Mucosa of rectum (tissue), 2 donors: ENCODE results near the gene SLC30A10.
"Not testable (repeated sequence)": the region's sequence is repeated elsewhere in the genome, so short reads cannot be mapped to it uniquely, and the experiment has no call there.

Experiments
- H3K27ac ChIP-seq, 2 donors: one replicate each; pipeline ENCODE4 v1.7.0; 2013; ENCODE audit warnings: inconsistent platforms in 2 of 2, low read depth in 2 of 2, low read length in 2 of 2
- H3K27me3 ChIP-seq, 2 donors: one replicate each; pipeline ENCODE4 v1.7.0; 2013; ENCODE audit warnings: low read length in 2 of 2; ENCODE audit not compliant: control insufficient read depth in 2 of 2, insufficient read depth in 2 of 2
- H3K36me3 ChIP-seq, 2 donors: one replicate each; pipeline ENCODE4 v1.7.0; 2013; ENCODE audit warnings: low read length in 2 of 2; ENCODE audit not compliant: control insufficient read depth in 2 of 2, insufficient read depth in 2 of 2
- H3K4me1 ChIP-seq, 2 donors: one replicate each; pipeline ENCODE4 v1.7.0; 2013; ENCODE audit warnings: low read length in 2 of 2, mild to moderate bottlenecking in 1 of 2; ENCODE audit not compliant: control insufficient read depth in 2 of 2, insufficient read depth in 2 of 2
- H3K4me3 ChIP-seq, 2 donors: one replicate each; pipeline ENCODE4 v1.7.0; 2013; ENCODE audit warnings: low read length in 2 of 2
- H3K9ac ChIP-seq, 2 donors: one replicate each; pipeline ENCODE4 v1.7.0; 2013; ENCODE audit warnings: low read length in 2 of 2, low read depth in 1 of 2, mild to moderate bottlenecking in 1 of 2
- H3K9me3 ChIP-seq, 2 donors: one replicate each; pipeline ENCODE4 v1.7.0; 2013; ENCODE audit warnings: low read length in 2 of 2; ENCODE audit not compliant: control insufficient read depth in 2 of 2
- donor health status: healthy.
- donor health status: Normal muscosa, but diverticular disease.

Gene SLC30A10

DNA sequence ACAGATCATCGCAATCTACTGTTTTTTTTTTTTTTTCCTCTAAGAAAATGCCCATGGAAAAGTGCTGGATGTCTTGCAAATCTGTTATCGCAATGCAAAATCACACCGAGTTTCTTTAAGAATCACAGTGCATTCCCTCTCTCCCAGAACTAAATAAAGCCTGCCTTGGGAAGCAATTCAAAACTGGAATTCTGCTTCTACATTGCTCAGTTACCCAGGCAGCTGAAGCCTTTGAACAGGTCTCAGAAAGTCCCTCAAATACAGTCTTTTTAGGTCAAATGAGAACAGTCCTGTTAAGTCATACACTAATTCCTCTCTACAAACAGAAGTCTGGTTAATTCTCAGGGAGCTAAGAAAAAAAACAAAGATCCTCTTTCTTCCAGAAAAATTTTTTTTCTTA, 46.3 kb downstream of the SLC30A10 start:
- H3K9ac ChIP-seq, result no peak overlapping the region
- no peak overlapping the region for H3K27ac ChIP-seq

GRCh38 chr1:219880765-219881457, 47.4 kb downstream of the SLC30A10 start:
- Histone ChIP-seq H3K36me3 (no peaks in the 10 kb centered on the region), H3K4me3 (no peak overlapping the region), H3K9me3 (no peaks in the 10 kb centered on the region), H3K4me1 (no peaks in the 10 kb centered on the region), H3K27me3 (peaks cover 19 to 38% of the 10 kb centered on the region in 2 donors), H3K9ac (no peak overlapping the region), H3K27ac (no peak overlapping the region)

More for the DNA sequence above, 46.3 kb downstream of the SLC30A10 start:
- Histone ChIP-seq H3K36me3 (no peaks in the 10 kb centered on the region), H3K4me3 (no peak overlapping the region), H3K27me3 (peaks cover 19 to 40% of the 10 kb centered on the region in 2 donors), H3K9me3 (no peaks in the 10 kb centered on the region), H3K4me1 (no peaks in the 10 kb centered on the region)

- H3K9ac ChIP-seq, result no peak overlapping the region
- H3K9me3 ChIP-seq, result no peaks in the 10 kb centered on the region
- H3K36me3 ChIP-seq, result no peaks in the 10 kb centered on the region
- H3K27me3 ChIP-seq, result peaks cover 24 to 33% of the 10 kb centered on the region in 2 donors
- H3K4me1 ChIP-seq, result peaks cover 0 to 4% of the 10 kb centered on the region in 2 donors
- no peak overlapping the region for H3K4me3 ChIP-seq
- H3K27ac ChIP-seq, result no peak overlapping the region
Observed at GRCh38 chr1:219876798-219877209, 51.6 kb downstream of the SLC30A10 start.

DNA sequence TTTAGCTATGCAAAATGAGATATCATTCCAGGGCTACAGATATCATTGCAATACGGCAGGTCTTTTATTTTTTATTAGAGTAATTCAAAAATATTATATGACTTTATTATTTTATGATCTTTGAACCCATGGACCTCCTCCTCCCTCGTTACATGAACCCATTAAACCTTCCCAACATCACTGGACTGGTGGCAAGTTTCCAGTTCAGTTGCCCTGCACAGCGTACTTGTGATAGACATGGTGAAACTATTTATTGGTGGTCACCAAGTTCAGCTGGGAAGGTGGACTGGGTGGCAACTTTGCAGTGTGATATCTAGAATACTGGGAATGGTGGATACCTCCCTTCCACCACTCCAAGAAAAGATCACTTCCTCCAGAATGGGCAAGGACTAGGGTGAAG, 52.5 kb downstream of the SLC30A10 start:
- no peaks in the 10 kb centered on the region for H3K36me3 ChIP-seq
- no peak overlapping the region for H3K9ac ChIP-seq
- no peak overlapping the region for H3K4me3 ChIP-seq
- peaks cover 24 to 26% of the 10 kb centered on the region in 2 donors for H3K27me3 ChIP-seq
- peaks cover 0 to 4% of the 10 kb centered on the region in 2 donors for H3K4me1 ChIP-seq
- H3K9me3 ChIP-seq, result no peaks in the 10 kb centered on the region
- H3K27ac ChIP-seq, result no peak overlapping the region

DNA sequence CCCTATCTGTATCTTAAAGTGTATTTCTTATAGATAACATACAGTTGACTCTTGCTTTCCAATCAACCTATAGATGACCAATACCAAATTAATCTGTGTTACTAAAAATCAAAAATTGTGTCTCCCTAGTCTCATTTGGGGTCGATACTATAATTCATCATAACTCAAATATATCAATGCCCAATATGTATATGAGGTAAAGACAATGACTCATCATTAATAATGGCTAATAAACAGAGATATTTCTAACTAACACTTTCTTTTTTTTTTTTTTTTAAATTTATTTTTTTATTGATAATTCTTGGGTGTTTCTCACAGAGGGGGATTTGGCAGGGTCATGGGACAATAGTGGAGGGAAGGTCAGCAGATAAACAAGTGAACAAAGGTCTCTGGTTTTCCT, 55.8 kb downstream of the SLC30A10 start:
- not testable (repeated sequence) for H3K9me3 ChIP-seq, H3K4me1 ChIP-seq, H3K27ac ChIP-seq, H3K4me3 ChIP-seq, H3K36me3 ChIP-seq, H3K9ac ChIP-seq
- peaks cover 15 to 16% of the 10 kb centered on the region in 2 donors for H3K27me3 ChIP-seq

DNA sequence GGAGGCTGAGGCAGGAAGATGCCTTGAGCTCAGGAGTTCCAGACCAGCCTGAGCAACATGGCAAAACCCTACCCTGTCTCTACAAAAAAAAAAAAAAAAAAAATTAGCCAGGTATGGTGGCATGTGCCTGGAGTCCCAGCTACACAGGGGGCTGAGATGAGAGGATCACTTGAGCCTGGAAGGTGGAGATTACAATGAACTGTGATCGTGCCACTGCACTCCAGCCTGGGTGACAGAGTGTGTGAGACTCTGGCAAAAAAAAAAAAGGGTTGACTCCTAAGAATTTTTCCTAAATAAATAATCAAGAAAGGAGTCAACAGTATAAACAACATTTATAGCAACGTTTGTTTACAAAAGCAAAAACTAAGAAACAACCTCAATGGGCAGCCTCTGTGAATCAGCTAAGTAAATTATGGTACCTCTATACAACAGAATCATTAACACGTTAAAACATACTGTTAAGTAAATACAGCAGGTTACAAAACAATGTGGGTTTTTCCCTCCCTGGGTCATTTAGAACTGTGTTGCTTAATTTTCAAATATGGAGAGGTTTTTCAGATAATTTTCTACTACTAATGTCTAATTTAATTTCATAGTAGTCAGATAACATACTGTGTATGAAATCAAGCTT, 56.8 kb downstream of the SLC30A10 start:
- peaks cover 0 to 4% of the 10 kb centered on the region in 2 donors for H3K4me1 ChIP-seq

DNA sequence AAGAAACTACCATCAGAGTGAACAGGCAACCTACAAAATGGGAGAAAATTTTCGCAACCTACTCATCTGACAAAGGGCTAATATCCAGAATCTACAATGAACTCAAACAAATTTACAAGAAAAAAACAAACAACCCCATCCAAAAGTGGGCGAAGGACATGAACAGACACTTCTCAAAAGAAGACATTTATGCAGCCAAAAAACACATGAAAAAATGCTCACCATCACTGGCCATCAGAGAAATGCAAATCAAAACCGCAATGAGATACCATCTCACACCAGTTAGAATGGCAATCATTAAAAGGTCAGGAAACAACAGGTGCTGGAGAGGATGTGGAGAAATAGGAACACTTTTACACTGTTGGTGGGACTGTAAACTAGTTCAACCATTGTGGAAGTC, 59.7 kb downstream of the SLC30A10 start:
- H3K27ac ChIP-seq, H3K9me3 ChIP-seq, H3K27me3 ChIP-seq, H3K9ac ChIP-seq, H3K36me3 ChIP-seq, H3K4me1 ChIP-seq, H3K4me3 ChIP-seq: not testable (repeated sequence)

More for the DNA sequence above, 56.8 kb downstream of the SLC30A10 start:
- H3K27me3 ChIP-seq, result peaks cover 12 to 16% of the 10 kb centered on the region in 2 donors
- no peaks in the 10 kb centered on the region for H3K9me3 ChIP-seq
- H3K27ac ChIP-seq, result no peak overlapping the region
- H3K9ac ChIP-seq, result no peak overlapping the region
- no peaks in the 10 kb centered on the region for H3K36me3 ChIP-seq
- H3K4me3 ChIP-seq, result no peak overlapping the region
